ENCODE data around the gene RYR2. TPM values are rescaled to one million over a fixed set of nuclear protein-coding genes. Genes with fewer than 3 reads are reported as not detected.

Gene RYR2
- total RNA-seq, 1 donor from 2014 or later: 5.4 TPM

GRCh38 chr1:237219751-237220642 lies 178.0 kb downstream of the RYR2 start:
- H3K27ac Mint-ChIP-seq (ENCODE audit: unreplicated experiment): no peak overlapping the region
- no peaks in the 10 kb centered on the region for H3K9me3 Mint-ChIP-seq (ENCODE audit: unreplicated experiment)

DNA sequence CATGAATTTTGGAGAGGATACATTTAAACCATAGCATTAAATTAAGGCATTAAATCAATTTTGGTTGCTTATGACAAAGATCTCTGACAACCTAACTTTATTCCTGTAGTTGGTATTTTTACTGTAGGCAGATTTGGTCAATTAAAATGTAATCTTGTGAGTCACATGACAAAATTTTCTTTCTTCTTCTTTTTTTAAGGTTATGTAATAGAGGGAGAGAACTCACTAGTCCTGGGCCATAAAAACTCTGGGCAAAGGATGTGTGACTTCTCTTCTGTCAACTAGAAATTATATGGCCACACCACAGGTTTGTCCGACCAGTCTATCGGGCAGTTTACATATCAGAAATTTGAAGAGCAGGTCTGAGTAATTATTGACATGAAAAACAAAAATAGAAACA lies 181.4 kb downstream of the RYR2 start:
- H3K9me3 Mint-ChIP-seq (ENCODE audit: unreplicated experiment): no peaks in the 10 kb centered on the region
- no peak overlapping the region for H3K27ac Mint-ChIP-seq (ENCODE audit: unreplicated experiment)
- H3K27me3 Mint-ChIP-seq (ENCODE audit: unreplicated experiment): peaks cover 2% of the 10 kb centered on the region
- TF ChIP-seq, protein P1, sequence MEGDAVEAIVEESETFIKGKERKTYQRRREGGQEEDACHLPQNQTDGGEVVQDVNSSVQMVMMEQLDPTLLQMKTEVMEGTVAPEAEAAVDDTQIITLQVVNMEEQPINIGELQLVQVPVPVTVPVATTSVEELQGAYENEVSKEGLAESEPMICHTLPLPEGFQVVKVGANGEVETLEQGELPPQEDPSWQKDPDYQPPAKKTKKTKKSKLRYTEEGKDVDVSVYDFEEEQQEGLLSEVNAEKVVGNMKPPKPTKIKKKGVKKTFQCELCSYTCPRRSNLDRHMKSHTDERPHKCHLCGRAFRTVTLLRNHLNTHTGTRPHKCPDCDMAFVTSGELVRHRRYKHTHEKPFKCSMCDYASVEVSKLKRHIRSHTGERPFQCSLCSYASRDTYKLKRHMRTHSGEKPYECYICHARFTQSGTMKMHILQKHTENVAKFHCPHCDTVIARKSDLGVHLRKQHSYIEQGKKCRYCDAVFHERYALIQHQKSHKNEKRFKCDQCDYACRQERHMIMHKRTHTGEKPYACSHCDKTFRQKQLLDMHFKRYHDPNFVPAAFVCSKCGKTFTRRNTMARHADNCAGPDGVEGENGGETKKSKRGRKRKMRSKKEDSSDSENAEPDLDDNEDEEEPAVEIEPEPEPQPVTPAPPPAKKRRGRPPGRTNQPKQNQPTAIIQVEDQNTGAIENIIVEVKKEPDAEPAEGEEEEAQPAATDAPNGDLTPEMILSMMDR (IDR thresholded peaks at IDR 0.05; ENCODE audit: unreplicated experiment): no peak
- H3K4me3 Mint-ChIP-seq (ENCODE audit: unreplicated experiment): no peak overlapping the region
- H3K36me3 Mint-ChIP-seq (ENCODE audit: low read depth, unreplicated experiment): no peaks in the 10 kb centered on the region
- peaks cover 11% of the 10 kb centered on the region for H3K4me1 Mint-ChIP-seq (ENCODE audit: unreplicated experiment)
- DNase-seq (ENCODE audit: low spot score): no peak

More at GRCh38 chr1:237219751-237220642, 178.0 kb downstream of the RYR2 start:
- DNase-seq (ENCODE audit: low spot score): no peak
- Mint-ChIP-seq H3K4me3 (ENCODE audit: unreplicated experiment) (no peak overlapping the region), H3K4me1 (ENCODE audit: unreplicated experiment) (peaks cover 6% of the 10 kb centered on the region), H3K27me3 (ENCODE audit: unreplicated experiment) (peaks cover 2% of the 10 kb centered on the region), H3K36me3 (ENCODE audit: low read depth, unreplicated experiment) (no peaks in the 10 kb centered on the region)
- TF ChIP-seq, protein P1 (IDR thresholded peaks at IDR 0.05; ENCODE audit: unreplicated experiment): no peak

GRCh38 chr1:237226177-237226944 lies 184.4 kb downstream of the RYR2 start:
- Mint-ChIP-seq H3K9me3 (ENCODE audit: unreplicated experiment) (no peaks in the 10 kb centered on the region), H3K4me3 (ENCODE audit: unreplicated experiment) (no peak overlapping the region), H3K27ac (ENCODE audit: unreplicated experiment) (no peak overlapping the region), H3K4me1 (ENCODE audit: unreplicated experiment) (peaks cover 15% of the 10 kb centered on the region), H3K36me3 (ENCODE audit: low read depth, unreplicated experiment) (no peaks in the 10 kb centered on the region), H3K27me3 (ENCODE audit: unreplicated experiment) (no peaks in the 10 kb centered on the region)
- TF ChIP-seq, protein P1 (IDR thresholded peaks at IDR 0.05; ENCODE audit: unreplicated experiment): no peak
- no peak for DNase-seq (ENCODE audit: low spot score)

DNA sequence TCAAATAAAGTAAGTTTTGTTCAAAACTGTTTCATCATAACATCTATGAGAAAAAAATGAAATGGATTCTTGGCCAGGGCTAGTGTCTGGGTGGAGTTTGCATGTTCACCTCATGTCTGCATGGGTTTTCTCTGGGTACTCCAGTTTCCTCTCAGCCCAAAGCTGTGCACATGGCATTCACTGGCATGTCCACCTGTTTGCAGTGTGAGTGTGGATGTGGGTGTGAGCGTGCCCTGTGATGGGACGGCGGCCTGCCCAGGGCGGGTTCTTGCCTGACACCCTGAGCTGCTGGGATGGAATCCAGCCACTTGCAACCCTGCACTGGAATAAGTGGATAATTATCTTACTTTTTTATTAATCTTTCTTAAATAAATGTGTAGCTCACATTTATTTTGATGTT lies 185.5 kb downstream of the RYR2 start:
- H3K27me3 Mint-ChIP-seq (ENCODE audit: unreplicated experiment): no peaks in the 10 kb centered on the region
- H3K36me3 Mint-ChIP-seq (ENCODE audit: low read depth, unreplicated experiment): no peaks in the 10 kb centered on the region
- H3K27ac Mint-ChIP-seq (ENCODE audit: unreplicated experiment): no peak overlapping the region
- no peaks in the 10 kb centered on the region for H3K9me3 Mint-ChIP-seq (ENCODE audit: unreplicated experiment)
- peaks cover 16% of the 10 kb centered on the region for H3K4me1 Mint-ChIP-seq (ENCODE audit: unreplicated experiment)
- H3K4me3 Mint-ChIP-seq (ENCODE audit: unreplicated experiment): no peak overlapping the region
- TF ChIP-seq, protein P1 (IDR thresholded peaks at IDR 0.05; ENCODE audit: unreplicated experiment): no peak
- DNase-seq (ENCODE audit: low spot score): no peak

Data from endothelial cell (in vitro differentiated cells).